ENCODE data around the gene P4HTM. TPM values are rescaled to one million over a fixed set of nuclear protein-coding genes. Genes with fewer than 3 reads are reported as not detected.

P4HTM gene
- total and polyA plus RNA-seq, 2 of the 4 experiments (the other 2 are of a cell fraction), result 10.4 to 26.1 TPM

- intact Hi-C loops (cut with micrococcal nuclease), result no loop called here
- CTCF ChIA-PET, result no interaction called here
- dilution Hi-C loops (cut with HindIII; ENCODE audit: low sequenced_read_pairs, unreplicated experiment), result no loop called here
Measured at GRCh38 chr3:49026536-49026935, 36.5 kb downstream of the P4HTM start.

More at GRCh38 chr3:49026536-49026935, 36.5 kb downstream of the P4HTM start:
- peaks cover 32% of the 10 kb centered on the region for H3K9me1 ChIP-seq (ENCODE audit: insufficient read depth, low read length)
- H3K36me3 ChIP-seq (ENCODE audit: control insufficient read depth, insufficient read depth, low read length), result peaks cover 49% of the 10 kb centered on the region
- no peak overlapping the region for H3K27ac ChIP-seq (ENCODE audit: insufficient read depth, low read length)
- no peak overlapping the region for H3K4me3 ChIP-seq (ENCODE audit: insufficient read depth, low read depth, low read length)
- H2BK120ac ChIP-seq (ENCODE audit: low read depth, low read length), result no peak overlapping the region
- peaks cover 20% of the 10 kb centered on the region for H4K20me1 ChIP-seq (ENCODE audit: insufficient read depth, low read length)
- WGBS, 2 experiments (ENCODE audit: extremely low coverage in 2 of 2, insufficient read length in 1 of 2), result no CpG with 5 or more reads among the region's 3 CpGs
- H2AFZ ChIP-seq (replicated peaks; ENCODE audit: low read length, poor library complexity), result no peak overlapping the region
- TF ChIP-seq FOS (IDR thresholded peaks at IDR 0.05; ENCODE audit: low read depth, low read length), result no peak
- no peak for TF ChIP-seq ELK1 (IDR thresholded peaks at IDR 0.05; ENCODE audit: borderline replicate concordance, low read depth, low read length)
- no peak for TF ChIP-seq RAD21 (IDR thresholded peaks at IDR 0.05; ENCODE audit: low read length)
- no peak for TF ChIP-seq SMC3 (IDR thresholded peaks at IDR 0.05; ENCODE audit: low read depth, low read length)
- TF ChIP-seq MAFK (IDR thresholded peaks at IDR 0.05; ENCODE audit: low read depth, low read length), result no peak
- no peak for TF ChIP-seq RCOR1 (IDR thresholded peaks at IDR 0.05; ENCODE audit: insufficient replicate concordance, low read length)
- no peak for TF ChIP-seq USF2 (IDR thresholded peaks at IDR 0.05; ENCODE audit: low read depth, low read length)
- TF ChIP-seq CTCF (conservative IDR thresholded peaks at IDR 0.05; ENCODE audit: low read depth, low read length), result no peak
- no peak for TF ChIP-seq RFX5 (IDR thresholded peaks at IDR 0.05; ENCODE audit: low read depth, low read length)
- no peak for TF ChIP-seq CEBPB (IDR thresholded peaks at IDR 0.05; ENCODE audit: low read depth, low read length)
- no peak for TF ChIP-seq POLR2A (IDR thresholded peaks at IDR 0.05; ENCODE audit: low read depth, low read length)
- TF ChIP-seq MAZ (IDR thresholded peaks at IDR 0.05; ENCODE audit: borderline replicate concordance, low read depth, low read length), result no peak
- TF ChIP-seq CHD1 (IDR thresholded peaks at IDR 0.05; ENCODE audit: low read depth, low read length), result no peak
- TF ChIP-seq NFE2L2 (IDR thresholded peaks at IDR 0.05; ENCODE audit: low read depth, low read length), result no peak
- no peak for TF ChIP-seq MXI1 (IDR thresholded peaks at IDR 0.05; ENCODE audit: borderline replicate concordance, low read depth, low read length)
- BruUV-seq (replicated peaks), result TSS peak; percentile 28
- H3K79me1 ChIP-seq (ENCODE audit: low read depth in 1 of 2, low read length in 2 of 2), result peaks cover 31 to 69% of the 10 kb centered on the region in 2 experiments
- no peak overlapping the region for H3K4me2 ChIP-seq (ENCODE audit: low read depth, low read length)
- no peak overlapping the region for H3K56ac ChIP-seq (ENCODE audit: extremely low read depth, insufficient read depth, low read length)
- H3K14ac ChIP-seq (replicated peaks; ENCODE audit: low read depth, low read length), result no peak overlapping the region
- no peak overlapping the region for H3K18ac ChIP-seq (ENCODE audit: low read depth, low read length)
- no peaks in the 10 kb centered on the region for H3K27me3 ChIP-seq (ENCODE audit: control insufficient read depth, insufficient read depth, low read length)
- peaks cover 5% of the 10 kb centered on the region for H3K4me1 ChIP-seq (ENCODE audit: control insufficient read depth, insufficient read depth, low read length)
- no peak overlapping the region for H2BK5ac ChIP-seq (ENCODE audit: low read depth, low read length, poor library complexity, severe bottlenecking)
- no peak overlapping the region for H3K9ac ChIP-seq (ENCODE audit: low read depth, low read length)
- no peak overlapping the region for H2BK20ac ChIP-seq (ENCODE audit: low read depth, low read length)
- no peak overlapping the region for H2AK5ac ChIP-seq (ENCODE audit: low read depth, low read length)
- H3K23ac ChIP-seq (ENCODE audit: low read depth, low read length), result no peak overlapping the region
- H4K5ac ChIP-seq (ENCODE audit: low read depth, low read length), result no peak overlapping the region
- no peak overlapping the region for H3K4ac ChIP-seq (ENCODE audit: low read depth, low read length)
- no peak for DNase-seq
- in situ Hi-C loops (cut with MboI; ENCODE audit: low sequenced_read_pairs), result no loop called here
- H2AK9ac ChIP-seq (replicated peaks; ENCODE audit: low read depth, low read length, poor library complexity), result no peak overlapping the region
- ATAC-seq (ENCODE audit: low read depth), result no peak
- H2BK15ac ChIP-seq (ENCODE audit: low read depth, low read length), result no peak overlapping the region
- no peaks in the 10 kb centered on the region for H3K9me3 ChIP-seq (ENCODE audit: control insufficient read depth, insufficient read depth, low read length)
- H4K91ac ChIP-seq (ENCODE audit: insufficient read depth, low read depth, low read length), result no peak overlapping the region
- POLR2A ChIA-PET (ENCODE audit: unreplicated experiment), result no interaction called here
- H4K8ac ChIP-seq (ENCODE audit: low read depth in 2 of 2, low read length in 2 of 2), result no peak overlapping the region

Data from IMR-90 (cell line).